Thyroid gland (tissue), 4 donors: ENCODE measurements around the gene CENPM. TPM values are rescaled to one million over a fixed set of nuclear protein-coding genes. Genes with fewer than 3 reads are reported as not detected.

Experiments used
- DNase-seq, 2 donors: peaks; one replicate each; pipeline ENCODE4 v3.0.0-alpha.2; 2019
- H3K27ac ChIP-seq, 3 donors: fragments of 200-600 bp; sonication (generic); 1 replicate in 2 of 3; 2 replicates in 1 of 3; pipeline ENCODE4 v1.5.1; 2016 to 2019; ENCODE audit warnings: mild to moderate bottlenecking in 1 of 3, moderate library complexity in 1 of 3
- H3K27me3 ChIP-seq: fragments of 200-600 bp; sonication (generic); one replicate; pipeline ENCODE4 v1.5.1; 2019
- H3K36me3 ChIP-seq, 2 donors: fragments of 200-600 bp; sonication (generic); one replicate each; pipeline ENCODE4 v1.5.1; 2016 to 2019
- H3K4me1 ChIP-seq, 2 donors: fragments of 200-600 bp; sonication (generic); one replicate each; pipeline ENCODE4 v1.5.1; 2017 to 2019
- H3K4me3 ChIP-seq, 3 donors: fragments of 200-600 bp; sonication (generic); replicated peaks in 1 of 3; 1 replicate in 2 of 3; 2 replicates in 1 of 3; pipeline ENCODE4 v1.5.1; 2016; ENCODE audit warnings: mild to moderate bottlenecking in 1 of 3
- H3K9me3 ChIP-seq: fragments of 200-600 bp; sonication (generic); one replicate; pipeline ENCODE4 v1.5.1; 2017
- POLR2A ChIP-seq, 2 donors: fragments of 450-650 bp; IDR thresholded peaks; one replicate each; pipeline ENCODE4 v1.6.1; 2017; ENCODE audit warnings: antibody characterized with exemption in 2 of 2, mild to moderate bottlenecking in 2 of 2, moderate library complexity in 1 of 2
- WGBS, 2 donors: methylation state at CpG; one replicate each; pipeline ENCODE4 v1.1.5; 2017; 5-methylcytosine and 5-hydroxymethylcytosine counted together
- intact Hi-C: fragments of 100-400 bp; cut with DNase I; formaldehyde crosslinking; loops from one replicate; pipeline ENCODE4 v1.15.1; 2023
- total RNA-seq, 4 donors: library from RNA; depleted of rRNA; stranded (reverse); fragments of >200 nt; gene quantifications; one replicate each; pipeline ENCODE4 v1.2.3, GENCODE V29; 2016
- TF ChIP-seq, protein P1 (sequence below), 6 experiments: fragments of 200-600 bp in 3 of 6; fragments of 450-650 bp in 3 of 6; sonication (generic) in 3 of 6; IDR thresholded peaks; one replicate each; pipeline ENCODE4 v1.5.1; 2016 to 2019; ENCODE audit warnings: antibody characterized with exemption in 6 of 6, mild to moderate bottlenecking in 2 of 6, inconsistent platforms in 1 of 6, moderate library complexity in 1 of 6

CENPM gene
- total RNA-seq, 4 donors from 2014 or later: 0.56 TPM; not detected in 3

- no peak overlapping the region for H3K4me3 ChIP-seq
- no peak overlapping the region for H3K27ac ChIP-seq
- TF ChIP-seq POLR2A (IDR thresholded peaks at IDR 0.05): no peak
- TF ChIP-seq, protein P1, sequence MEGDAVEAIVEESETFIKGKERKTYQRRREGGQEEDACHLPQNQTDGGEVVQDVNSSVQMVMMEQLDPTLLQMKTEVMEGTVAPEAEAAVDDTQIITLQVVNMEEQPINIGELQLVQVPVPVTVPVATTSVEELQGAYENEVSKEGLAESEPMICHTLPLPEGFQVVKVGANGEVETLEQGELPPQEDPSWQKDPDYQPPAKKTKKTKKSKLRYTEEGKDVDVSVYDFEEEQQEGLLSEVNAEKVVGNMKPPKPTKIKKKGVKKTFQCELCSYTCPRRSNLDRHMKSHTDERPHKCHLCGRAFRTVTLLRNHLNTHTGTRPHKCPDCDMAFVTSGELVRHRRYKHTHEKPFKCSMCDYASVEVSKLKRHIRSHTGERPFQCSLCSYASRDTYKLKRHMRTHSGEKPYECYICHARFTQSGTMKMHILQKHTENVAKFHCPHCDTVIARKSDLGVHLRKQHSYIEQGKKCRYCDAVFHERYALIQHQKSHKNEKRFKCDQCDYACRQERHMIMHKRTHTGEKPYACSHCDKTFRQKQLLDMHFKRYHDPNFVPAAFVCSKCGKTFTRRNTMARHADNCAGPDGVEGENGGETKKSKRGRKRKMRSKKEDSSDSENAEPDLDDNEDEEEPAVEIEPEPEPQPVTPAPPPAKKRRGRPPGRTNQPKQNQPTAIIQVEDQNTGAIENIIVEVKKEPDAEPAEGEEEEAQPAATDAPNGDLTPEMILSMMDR (IDR thresholded peaks at IDR 0.05): no peak
- WGBS, 2 donors: 82 to 85% methylated on average over 8 of the region's 14 CpGs
- intact Hi-C loops: no loop called here
- no peaks in the 10 kb centered on the region for H3K9me3 ChIP-seq
- H3K27me3 ChIP-seq: peaks cover 20% of the 10 kb centered on the region
- peaks cover 9 to 18% of the 10 kb centered on the region in 2 donors for H3K4me1 ChIP-seq
- no peak for DNase-seq
- peaks cover 14 to 21% of the 10 kb centered on the region in 2 donors for H3K36me3 ChIP-seq
These were observed 38.3 kb downstream of the CENPM start for GRCh38 chr22:41908411-41909309.

- no peak for DNase-seq
- Histone ChIP-seq H3K4me3 (no peak overlapping the region), H3K27ac (no peak overlapping the region), H3K36me3 (peaks cover 23 to 26% of the 10 kb centered on the region in 2 donors), H3K9me3 (no peaks in the 10 kb centered on the region), H3K27me3 (peaks cover 20% of the 10 kb centered on the region), H3K4me1 (peaks cover 9 to 18% of the 10 kb centered on the region in 2 donors)
- WGBS, 2 donors: 87 to 92% methylated on average over 6 to 10 of the region's 10 CpGs
- no peak for TF ChIP-seq POLR2A (IDR thresholded peaks at IDR 0.05)
- TF ChIP-seq, protein P1 (IDR thresholded peaks at IDR 0.05): no peak
- intact Hi-C loops: no loop called here
These were observed 39.2 kb downstream of the CENPM start for GRCh38 chr22:41907436-41908401.

- Histone ChIP-seq H3K27me3 (peaks cover 13% of the 10 kb centered on the region), H3K36me3 (peaks cover 26 to 30% of the 10 kb centered on the region in 2 donors), H3K9me3 (no peaks in the 10 kb centered on the region), H3K27ac (no peak overlapping the region), H3K4me1 (peaks cover 9 to 18% of the 10 kb centered on the region in 2 donors), H3K4me3 (no peak overlapping the region)
- TF ChIP-seq, protein P1 (IDR thresholded peaks at IDR 0.05): no peak
- TF ChIP-seq POLR2A (IDR thresholded peaks at IDR 0.05): no peak
- 97 to 100% methylated on average over 4 to 5 of the region's 5 CpGs for WGBS, 2 donors
- DNase-seq: no peak
- intact Hi-C loops: no loop called here
These were observed 40.1 kb downstream of the CENPM start for GRCh38 chr22:41906822-41907221.

GRCh38 chr22:41905411-41906202, 41.3 kb downstream of the CENPM start:
- Histone ChIP-seq H3K4me3 (no peak overlapping the region), H3K4me1 (peaks cover 2 to 11% of the 10 kb centered on the region in 2 donors), H3K36me3 (peaks cover 29 to 35% of the 10 kb centered on the region in 2 donors), H3K9me3 (no peaks in the 10 kb centered on the region), H3K27me3 (peaks cover under 1% of the 10 kb centered on the region), H3K27ac (no peak overlapping the region)
- TF ChIP-seq POLR2A (IDR thresholded peaks at IDR 0.05): no peak
- TF ChIP-seq, protein P1 (IDR thresholded peaks at IDR 0.05): no peak
- WGBS, 2 donors: 86 to 94% methylated on average over 19 to 23 of the region's 23 CpGs
- intact Hi-C loops: no loop called here
- no peak for DNase-seq
